GM18873 (cell line): ENCODE results near the gene PAX7.
"Not testable (repeated sequence)": the region's sequence is repeated elsewhere in the genome, so short reads cannot be mapped to it uniquely, and the experiment has no call there.

ENCODE experiments used
- ATAC-seq: cut with Tn5 transposase; IDR thresholded peaks from one replicate; pipeline ENCODE4 v1.9.1; 2021; ENCODE audit warnings: mild to moderate bottlenecking, moderate library complexity, moderate number of reproducible peaks; ENCODE audit not compliant: unreplicated experiment, low FRiP score

The PAX7 gene

GRCh38 chr1:18724801-18725200 lies 94.2 kb downstream of the PAX7 start:
- ATAC-seq = no peak

- ATAC-seq = no peak
These were observed 94.7 kb downstream of the PAX7 start for GRCh38 chr1:18725231-18725895.

- ATAC-seq = no peak
These were observed 95.7 kb downstream of the PAX7 start for GRCh38 chr1:18726368-18726767.

GRCh38 chr1:18727956-18728355 lies 97.3 kb downstream of the PAX7 start:
- ATAC-seq = no peak

GRCh38 chr1:18730321-18730720 lies 99.7 kb downstream of the PAX7 start:
- no peak for ATAC-seq

- ATAC-seq = no peak
These were observed 100.5 kb downstream of the PAX7 start for GRCh38 chr1:18731148-18731547.

- no peak for ATAC-seq
These were observed 101.1 kb downstream of the PAX7 start for GRCh38 chr1:18731591-18732235.

- ATAC-seq = no peak
These were observed 102.0 kb downstream of the PAX7 start for GRCh38 chr1:18732686-18733085.

- no peak for ATAC-seq
These were observed 103.4 kb downstream of the PAX7 start for GRCh38 chr1:18734001-18734400.

- no peak for ATAC-seq
These were observed 104.0 kb downstream of the PAX7 start for GRCh38 chr1:18734461-18735223.

GRCh38 chr1:18735224-18735997 lies 104.8 kb downstream of the PAX7 start:
- ATAC-seq = no peak

- no peak for ATAC-seq
These were observed 106.3 kb downstream of the PAX7 start for GRCh38 chr1:18736958-18737357.

GRCh38 chr1:18738126-18738525 lies 107.5 kb downstream of the PAX7 start:
- no peak for ATAC-seq

- no peak for ATAC-seq
These were observed 108.0 kb downstream of the PAX7 start for GRCh38 chr1:18738617-18739016.

GRCh38 chr1:18739408-18739807 lies 108.8 kb downstream of the PAX7 start:
- ATAC-seq = no peak

GRCh38 chr1:18739897-18740296 lies 109.3 kb downstream of the PAX7 start:
- ATAC-seq = no peak

GRCh38 chr1:18740617-18741016 lies 110.0 kb downstream of the PAX7 start:
- no peak for ATAC-seq

GRCh38 chr1:18743233-18743632 lies 112.6 kb downstream of the PAX7 start:
- ATAC-seq = no peak

GRCh38 chr1:18744381-18744780 lies 113.7 kb downstream of the PAX7 start:
- ATAC-seq = not testable (repeated sequence)

GRCh38 chr1:18746981-18747380 lies 116.3 kb downstream of the PAX7 start:
- no peak for ATAC-seq

GRCh38 chr1:18747671-18748070 lies 117.0 kb downstream of the PAX7 start:
- no peak for ATAC-seq
